ENCODE measurements around the gene C11orf71.

The C11orf71 gene

DNA sequence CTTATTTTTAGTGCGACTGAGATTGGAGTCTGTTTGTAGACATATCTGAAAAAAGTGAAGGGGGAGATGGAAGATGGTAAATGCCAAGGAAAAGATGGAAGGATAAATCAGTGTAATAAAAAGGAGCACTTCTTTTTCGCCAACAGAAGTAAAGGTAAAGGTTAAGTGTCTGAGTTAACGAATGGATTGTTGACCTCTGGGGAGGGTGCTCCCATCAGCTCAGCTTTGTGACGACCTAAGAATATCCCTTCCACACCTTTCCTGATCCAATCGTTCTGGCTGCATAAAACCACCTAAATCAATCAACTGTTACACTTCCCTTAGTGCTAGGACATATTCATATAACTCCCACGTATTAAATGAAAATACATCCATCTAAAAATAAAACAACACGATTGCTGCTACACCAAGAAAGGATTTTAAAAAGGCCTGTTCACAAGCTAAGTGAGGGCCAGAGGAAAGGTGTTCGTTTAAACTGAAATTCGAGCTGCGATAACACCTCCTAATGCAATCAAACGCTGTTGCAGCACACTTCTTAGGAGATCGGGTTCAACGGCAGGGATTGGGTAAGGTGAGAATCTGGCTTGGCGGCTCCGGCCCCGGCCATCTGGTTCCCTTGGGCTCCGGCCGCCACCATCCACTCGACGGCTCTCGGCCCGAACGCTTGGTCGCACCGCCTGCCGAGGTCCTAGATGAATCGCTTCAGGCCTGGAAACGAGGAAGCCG is 658 bp downstream of the C11orf71 start:
- DNase-seq (ENCODE audit: low read depth): no peak

DNA sequence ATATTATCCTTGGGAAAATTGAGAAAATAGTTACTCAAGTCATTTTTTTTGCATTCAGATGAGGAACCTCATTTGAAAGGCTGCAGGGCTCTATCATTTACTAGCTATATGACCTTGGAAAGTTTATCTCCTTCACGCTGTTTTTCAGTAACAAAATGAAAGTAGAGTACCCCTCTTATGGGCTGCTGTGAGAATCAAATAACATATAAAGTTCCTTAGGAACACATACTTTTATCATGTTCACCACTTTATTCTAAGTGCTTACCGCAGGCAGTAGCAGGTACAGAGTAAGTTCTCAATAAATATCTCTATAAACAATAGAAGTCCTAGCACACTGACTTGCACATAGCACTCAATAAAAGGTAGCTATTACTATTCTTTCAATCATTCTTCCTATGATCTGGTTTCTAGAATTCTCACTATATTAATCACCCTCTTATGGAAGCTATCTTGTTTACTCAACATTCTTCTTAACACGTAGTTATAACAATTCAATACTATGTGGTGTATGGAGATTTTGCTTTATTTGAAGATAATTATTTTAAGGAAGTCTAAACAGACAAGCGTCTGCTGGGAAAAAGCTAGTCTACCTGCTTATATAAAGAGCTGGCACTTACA is 1.9 kb downstream of the C11orf71 start:
- no peak for DNase-seq (ENCODE audit: low read depth)

DNA sequence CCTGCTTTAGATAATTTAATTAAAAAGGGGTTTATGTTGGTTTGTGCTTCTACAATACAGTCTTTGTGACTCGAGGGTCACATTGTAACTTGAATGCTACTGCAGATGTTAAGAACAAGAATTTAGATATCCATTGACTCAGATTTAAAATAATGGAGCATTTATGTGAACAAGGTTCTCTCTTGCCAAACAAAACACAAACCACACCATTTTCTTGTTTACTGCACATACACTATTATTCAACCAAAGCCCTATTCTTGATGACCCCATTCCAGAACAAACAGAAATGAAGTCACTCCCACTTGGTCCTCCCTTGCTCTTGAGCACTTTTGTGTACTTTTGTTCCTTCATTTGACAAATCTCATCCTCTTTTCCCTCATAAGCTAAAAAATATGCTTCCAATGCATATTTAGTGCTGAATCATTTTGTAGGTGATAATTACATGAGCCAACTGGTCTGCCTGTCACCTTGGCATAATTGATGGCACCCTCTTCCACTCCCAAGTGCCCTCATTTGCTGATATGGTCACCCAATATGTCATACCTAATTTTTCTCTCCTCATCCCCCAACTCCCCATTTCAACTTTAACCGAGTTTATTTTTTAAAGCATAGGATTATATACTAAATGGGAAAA is 2.8 kb downstream of the C11orf71 start:
- DNase-seq (ENCODE audit: low read depth): no peak

DNA sequence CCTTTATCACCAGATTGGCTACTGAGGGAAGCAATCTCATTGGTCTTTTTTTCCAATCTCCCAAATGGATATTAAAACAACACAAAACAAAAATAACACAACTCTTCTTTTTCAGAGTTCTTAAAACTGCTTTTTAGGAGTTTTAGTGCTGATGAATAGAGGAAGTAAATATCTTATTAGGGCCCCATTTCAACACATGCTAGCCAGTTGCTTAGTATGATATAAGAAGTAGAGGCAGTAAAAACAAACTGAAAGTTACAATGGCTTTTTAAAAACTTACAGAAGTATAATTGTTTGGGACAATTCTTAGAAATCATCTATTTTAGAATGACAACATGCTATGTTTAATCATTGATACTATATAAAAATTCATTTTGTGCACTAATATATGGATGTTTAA is 3.4 kb downstream of the C11orf71 start:
- no peak for DNase-seq (ENCODE audit: low read depth)

DNA sequence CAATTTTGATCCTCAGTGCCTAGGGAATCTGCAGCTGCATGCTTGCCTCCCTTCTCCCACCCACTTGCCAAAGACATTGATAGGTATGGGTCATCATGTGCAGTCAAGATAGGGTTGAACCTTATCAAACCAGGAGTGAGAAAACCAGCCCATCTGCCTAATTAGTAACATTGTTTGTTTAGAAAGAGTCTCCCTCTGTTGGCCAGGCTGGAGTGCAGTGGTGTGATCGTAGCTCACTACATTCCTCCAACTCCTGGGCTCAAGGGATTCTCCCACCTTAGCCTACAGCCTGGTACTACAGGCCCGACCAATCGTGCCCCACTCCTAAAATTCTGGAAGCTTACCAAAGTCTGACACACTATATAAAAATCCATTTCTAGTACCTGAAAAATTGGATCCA is 4.6 kb downstream of the C11orf71 start:
- DNase-seq (ENCODE audit: low read depth): no peak

DNA sequence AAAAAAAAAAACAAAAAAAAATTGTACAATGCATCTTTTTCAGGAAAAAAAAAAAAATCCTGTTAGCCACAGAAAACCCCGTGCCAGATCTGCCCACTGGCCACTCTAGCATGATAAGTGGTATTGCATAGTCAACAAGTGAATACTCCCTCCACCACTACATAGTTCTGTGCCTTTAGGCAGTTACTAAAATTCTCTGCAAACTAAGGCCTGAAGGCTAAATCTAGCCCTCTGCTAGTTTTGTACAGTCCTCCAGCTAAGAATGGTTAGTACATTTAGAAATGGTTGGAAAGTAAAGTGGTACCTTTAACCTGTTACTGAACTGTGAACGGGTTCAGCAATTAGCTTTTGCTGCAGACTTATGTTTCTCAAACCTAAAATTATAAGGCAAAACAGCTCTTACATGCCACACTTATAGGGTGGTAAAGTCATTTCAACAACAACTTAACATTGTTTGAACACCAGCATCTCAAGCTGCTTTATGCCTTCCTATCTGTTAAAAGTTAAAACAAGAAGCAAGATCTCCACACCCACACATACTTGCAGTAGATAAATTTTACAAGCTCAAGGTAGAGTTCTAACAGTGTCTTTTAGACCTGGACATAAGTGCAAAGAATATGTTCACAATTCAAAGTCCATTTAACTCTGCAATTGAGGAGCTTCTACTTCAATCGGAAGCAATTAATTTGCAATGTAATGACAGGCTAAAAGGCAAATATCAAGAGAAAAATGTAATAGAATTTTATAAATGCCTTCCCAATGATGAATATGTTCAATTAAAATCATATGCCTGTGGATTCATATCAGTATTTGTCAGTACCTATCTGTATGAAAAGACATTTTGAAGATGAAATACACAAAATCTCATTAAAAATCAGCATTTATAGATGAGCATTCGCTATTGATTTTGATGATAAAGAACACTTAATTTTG is 7.3 kb downstream of the C11orf71 start:
- no peak for DNase-seq (ENCODE audit: low read depth)

DNA sequence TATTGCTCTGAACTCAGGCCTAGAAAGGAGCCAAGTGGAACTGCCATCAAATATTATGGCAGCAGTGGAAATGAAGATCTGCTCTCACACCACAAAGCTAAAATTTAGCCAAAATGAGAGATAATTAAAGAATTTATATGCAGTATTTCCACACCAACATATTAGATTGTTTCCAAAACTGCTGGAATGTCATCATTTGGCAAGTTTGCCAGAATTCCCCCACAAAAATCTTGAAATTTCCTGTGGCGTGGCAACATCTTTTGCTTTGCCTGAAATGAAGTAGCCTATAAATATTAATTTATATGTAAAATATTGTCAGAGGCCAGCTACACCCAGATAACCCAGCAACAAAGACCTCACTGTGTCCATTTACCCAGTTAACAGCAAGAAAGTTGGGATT is 13.8 kb downstream of the C11orf71 start:
- DNase-seq (ENCODE audit: low read depth): no peak

DNA sequence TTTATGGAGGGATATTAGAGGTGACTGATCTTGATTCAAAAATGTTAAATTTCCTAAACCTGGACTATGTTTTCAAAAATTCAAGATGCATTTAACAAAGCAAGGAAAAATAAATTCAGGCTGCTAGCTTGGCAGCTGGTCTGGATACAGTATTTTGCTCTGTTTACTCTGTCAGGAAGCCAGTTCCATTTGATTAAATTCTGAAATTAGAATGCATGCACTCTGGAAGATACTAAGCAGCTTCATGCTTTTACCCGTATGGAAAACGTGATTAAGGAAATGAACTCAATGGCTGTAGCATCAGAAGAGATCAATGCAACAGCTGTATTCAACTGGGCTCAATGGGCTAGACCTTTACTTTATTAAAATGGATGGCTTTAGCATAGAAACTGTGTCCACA is 14.2 kb downstream of the C11orf71 start:
- DNase-seq (ENCODE audit: low read depth): no peak

DNA sequence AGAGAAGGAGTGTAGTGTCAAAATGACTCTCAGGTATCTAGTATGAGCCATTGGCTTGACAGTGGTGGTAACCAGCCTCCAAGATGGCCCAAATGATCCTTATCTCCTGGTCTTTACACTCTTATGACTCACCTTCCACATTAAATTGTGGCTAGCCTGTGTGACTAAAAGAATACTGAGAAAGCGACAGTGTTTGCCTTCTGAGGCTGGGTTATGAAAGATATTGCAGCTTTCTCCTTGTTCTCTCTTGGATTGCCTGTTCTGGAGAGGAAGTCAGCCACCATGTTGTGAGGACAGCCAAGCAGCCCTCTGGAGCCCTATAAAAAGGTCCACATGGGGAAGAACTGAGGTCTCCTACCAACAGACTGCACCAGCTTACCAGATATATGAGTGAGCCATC is 15.8 kb downstream of the C11orf71 start:
- DNase-seq (ENCODE audit: low read depth): no peak

DNA sequence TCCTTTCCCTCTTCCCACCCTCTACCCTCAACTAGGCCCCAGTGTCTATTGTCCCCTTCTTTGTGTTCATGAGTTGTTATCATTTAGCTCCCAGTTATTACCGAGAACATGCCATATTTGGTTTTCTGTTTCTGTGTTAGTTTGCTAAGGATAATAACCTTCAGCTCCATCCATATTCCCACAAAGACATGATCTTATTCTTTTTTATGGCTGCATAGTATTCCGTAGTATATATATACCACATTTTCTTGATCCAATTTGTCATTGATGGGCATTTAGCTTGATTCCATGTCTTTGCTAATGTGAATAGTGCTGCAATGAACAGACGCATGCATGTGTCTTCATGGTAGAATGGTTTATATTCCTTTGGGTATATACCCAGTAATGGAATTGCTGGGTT is 17.8 kb downstream of the C11orf71 start:
- no peak for DNase-seq (ENCODE audit: low read depth)

DNA sequence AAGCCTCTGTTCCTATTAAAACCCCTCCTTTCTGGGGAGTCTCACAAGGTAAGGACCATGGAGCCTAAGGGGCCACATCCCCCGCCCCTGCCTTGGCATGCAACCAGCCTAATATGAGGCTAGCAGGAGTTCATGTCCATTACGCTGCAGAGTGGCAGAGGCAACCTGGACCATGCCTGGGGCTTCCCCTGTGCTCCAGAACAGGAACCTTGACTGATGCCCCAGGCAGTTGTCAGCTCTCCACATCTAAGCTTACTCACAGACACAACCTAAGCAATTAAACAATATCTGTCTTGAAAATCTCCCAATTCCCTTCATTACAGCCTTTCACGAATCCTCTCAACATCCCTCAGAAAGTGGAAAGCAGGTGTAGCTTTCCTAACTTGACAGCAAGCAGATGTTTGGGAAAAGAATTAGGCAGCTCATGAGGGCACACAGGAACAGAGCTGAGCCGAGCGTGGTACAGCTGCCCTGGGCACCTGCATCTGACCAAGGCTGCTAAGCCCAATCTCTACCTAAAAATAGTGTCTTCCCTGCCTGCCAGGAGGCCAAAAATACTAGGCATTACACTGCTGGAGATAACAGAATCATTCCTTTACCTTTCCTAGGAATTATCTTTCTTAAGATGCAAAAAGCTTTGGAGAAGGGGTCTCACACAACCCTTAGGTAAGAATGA is 20.8 kb downstream of the C11orf71 start:
- no peak for DNase-seq (ENCODE audit: low read depth)

DNA sequence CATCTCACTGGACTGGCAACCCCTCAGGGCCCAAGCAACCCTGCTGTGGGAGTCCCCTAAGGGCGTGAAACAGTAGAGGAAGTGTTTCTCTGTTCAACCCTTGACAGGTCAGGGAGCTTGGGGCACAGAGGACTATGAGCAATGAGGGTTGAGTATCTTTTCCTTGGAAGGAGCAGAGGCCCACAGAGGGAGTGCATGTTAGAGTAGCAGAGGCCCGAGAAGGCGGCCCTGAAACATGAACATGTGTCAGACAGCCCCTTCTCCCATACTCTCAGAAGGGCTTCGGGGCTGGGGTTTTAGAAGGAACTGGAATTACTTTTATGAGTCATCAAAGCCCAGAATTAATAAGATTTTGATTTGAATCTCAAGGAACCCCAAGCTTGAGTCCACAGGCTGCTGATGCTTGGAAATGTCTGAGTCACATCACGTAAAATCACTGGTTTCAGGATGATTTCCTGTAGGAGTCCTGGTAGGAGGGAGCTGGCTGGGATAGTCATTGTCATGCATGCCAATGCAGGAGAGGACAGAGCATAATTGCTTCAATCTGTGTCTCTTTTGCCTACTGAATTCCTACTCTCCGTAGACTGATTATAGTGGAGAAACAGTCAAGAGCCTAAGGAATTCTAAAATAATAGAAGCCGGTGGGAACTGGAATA is 22.6 kb downstream of the C11orf71 start:
- DNase-seq (ENCODE audit: low read depth): no peak

DNA sequence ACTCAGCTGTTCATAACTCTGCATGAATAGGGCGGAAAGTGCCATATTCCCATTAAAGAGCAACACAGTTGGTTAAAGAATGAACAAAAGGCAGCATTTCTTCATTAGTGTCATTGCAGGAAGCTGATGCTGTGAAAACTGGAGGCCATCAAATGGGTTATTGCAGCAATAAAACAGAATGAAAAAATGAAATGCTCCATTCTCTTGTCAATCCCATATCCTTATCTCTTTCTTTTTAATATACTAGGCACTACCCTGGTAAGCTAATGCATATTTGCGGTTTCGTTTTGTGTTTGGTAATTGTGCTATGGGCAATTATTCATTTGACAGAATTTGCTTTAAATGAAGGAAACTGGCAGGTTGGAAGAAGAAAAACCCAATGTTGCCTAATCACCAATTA is 25.3 kb downstream of the C11orf71 start:
- DNase-seq (ENCODE audit: low read depth): no peak

DNA sequence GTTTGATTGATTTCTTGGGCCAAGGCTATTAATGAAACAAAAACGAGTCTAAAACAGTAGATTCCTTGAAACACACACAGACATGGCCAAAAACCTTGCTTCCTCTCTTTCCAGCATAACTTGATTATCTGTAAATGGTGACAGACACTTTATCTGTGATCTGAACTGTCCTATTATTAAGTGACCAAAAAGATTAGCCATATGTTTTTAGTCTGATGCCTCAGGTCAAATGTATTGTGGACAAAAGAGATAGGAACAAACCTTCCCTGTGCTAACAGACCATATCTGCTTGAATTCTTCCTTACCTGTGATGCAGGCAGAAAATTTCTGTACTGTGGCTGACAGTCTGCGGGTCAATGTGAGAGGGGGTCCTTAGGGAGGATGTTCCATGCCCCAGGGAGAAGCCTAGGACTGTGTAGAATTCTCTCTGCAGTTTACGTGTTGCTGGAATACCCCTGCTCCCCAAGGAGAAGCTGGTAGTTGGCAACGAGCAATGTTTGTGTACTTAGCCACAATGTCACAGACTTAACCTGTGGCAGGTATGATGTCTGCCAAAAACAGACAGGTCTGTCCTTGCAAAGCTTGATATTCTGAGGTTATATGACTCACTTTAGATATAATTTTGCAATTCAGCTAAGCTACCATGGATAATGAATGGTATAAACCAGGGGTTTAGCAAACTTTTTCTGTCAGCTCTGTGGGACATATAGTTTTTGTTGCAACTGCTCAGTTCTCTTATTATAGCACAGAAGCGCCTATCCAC is 31.2 kb downstream of the C11orf71 start:
- DNase-seq (ENCODE audit: low read depth): no peak

DNA sequence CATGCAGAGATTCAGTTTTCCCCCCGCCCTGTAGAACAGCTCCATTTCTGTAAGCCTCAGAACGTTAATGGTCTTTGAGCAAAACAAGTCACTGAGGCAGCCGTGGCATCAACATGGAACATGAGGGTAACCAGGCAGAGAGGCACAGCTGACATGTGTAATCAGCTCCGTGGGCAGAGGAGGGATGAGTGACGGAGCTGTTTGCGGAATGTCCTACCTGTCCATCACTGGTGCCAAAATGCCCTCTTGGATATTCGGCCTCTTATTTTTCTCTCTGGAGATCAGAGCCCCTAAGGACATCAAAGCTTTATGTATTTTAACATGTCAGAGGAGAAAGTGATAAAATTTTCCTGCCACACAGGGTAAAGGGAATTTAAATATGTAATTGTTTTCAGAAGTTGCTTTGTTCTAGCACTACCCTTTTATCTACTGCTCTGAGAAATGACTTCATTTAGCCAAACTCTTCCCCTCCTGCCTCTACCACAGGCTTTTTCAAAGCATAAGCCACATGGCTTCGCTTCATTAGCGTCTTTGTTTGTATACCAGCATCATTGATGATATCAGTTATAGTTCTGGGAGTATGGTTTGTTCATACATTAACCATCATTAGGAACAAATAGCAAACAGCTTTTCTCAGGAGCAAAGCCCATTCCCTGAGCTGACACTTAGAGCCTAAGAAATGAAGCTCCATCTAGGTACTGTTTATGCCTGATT is 32.9 kb downstream of the C11orf71 start:
- DNase-seq (ENCODE audit: low read depth): no peak

DNA sequence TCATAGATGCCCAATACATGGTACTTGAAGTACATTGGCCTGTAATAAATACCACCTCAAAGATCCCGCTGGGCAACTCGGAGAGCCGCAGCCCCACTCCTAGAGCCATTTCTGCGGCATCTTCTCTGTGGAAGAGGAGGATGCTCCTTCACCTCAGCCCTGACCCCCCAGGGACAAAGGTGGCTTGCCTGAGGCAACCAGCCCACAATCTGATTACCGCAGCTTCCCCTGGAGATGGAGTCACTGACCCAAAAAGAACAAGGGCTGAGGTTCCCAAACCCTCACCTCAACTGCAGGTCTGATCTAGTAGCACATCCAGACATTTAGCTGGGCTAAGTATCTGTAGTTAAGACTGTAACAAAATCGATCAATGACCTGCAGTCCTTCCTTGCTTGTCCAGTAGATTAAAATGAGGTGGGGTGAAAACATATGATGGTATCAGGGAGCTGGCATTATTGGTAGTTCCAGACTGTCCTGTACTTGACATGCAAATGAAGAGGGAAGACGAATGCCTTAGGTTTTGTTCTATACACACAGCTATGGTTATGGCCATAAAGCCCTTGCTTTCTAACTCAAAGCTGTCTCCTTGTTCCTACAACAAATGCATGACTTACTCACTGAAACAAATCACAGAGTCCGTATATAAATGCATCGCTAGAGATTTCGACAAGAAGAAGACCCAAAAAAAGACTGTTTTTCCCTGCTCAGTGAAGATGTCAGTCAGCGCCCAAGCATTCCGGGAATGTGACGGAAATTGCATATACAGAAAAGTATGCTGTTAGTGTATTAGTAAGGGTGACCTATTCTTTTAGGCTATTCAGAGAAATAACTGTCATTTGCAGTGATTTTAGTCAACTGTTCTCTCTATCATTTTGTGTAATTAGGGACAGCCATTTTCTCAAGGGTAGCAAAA is 33.7 kb downstream of the C11orf71 start:
- DNase-seq (ENCODE audit: low read depth): no peak

DNA sequence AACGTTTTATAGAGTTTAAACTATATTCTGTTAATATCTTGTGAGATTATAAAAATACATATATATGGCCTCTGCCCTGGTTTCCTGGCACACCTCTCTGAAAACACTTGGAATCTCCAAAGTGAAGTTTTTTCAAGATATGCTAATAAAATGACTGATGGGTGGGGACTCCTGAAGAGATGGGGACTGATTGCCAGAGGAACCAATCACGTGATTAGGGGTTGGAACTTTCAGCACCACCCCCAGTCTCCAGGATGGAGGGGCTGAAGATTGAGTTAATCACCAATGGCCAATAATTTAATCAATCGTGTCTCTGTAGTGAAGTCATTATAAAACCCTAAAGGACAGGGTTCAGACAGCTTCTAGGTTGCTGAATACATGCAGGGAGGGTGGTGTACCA is 37.4 kb downstream of the C11orf71 start:
- no peak for DNase-seq (ENCODE audit: low read depth)

DNA sequence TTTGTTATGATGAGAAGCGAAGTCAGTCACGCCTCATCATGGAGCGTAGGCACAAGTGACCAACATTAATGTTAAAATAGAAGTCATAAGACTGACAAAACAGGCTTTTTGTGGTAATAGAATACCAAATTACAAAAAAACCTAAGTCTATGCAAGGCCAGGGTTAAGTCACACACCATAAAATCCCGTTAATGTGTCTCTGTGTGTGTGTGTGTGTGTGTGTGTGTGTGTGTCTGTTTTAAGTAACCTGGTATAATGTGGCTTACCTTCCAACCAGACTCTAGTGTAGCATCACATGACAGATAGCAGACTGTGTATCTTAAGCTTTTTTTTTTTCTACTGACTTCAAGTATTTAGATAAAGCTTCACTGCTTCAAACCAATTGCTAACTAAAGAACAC is 38.0 kb downstream of the C11orf71 start:
- no peak for DNase-seq (ENCODE audit: low read depth)

DNA sequence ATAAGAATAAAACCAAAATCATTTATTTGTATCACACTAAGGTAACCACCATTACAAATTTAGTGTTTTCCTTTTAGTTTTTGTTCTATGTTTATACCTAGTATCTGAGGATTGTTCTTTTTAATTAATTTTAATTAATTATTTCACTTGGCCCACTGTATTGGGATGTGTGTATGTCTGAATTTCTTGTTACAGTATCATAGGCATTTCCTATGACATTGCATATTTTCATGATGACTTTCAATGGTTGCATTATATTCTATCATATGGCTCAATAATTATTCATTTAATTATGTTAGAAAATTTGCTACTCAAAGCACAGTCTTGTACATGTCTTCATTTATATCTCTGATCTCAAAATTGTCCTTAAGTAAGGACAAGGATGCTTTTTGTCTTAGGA is 41.0 kb downstream of the C11orf71 start:
- DNase-seq (ENCODE audit: low read depth): no peak
